PC-9 (cell line): ENCODE data around the gene FLOT1. TPM values are rescaled to one million over a fixed set of nuclear protein-coding genes. Genes with fewer than 3 reads are reported as not detected.
"Not testable (repeated sequence)": the region's sequence is repeated elsewhere in the genome, so short reads cannot be mapped to it uniquely, and the experiment has no call there.

Source experiments
- BruUV-seq: library from RNA; stranded (reverse); fragments of 400-500 nt; replicated peaks from 2 replicates; lab custom pipeline; 2021; lab: Mats Ljungman, UMichigan
- CTCF ChIA-PET: fragments of 300-600 bp; sonication (Branson Sonifier 250); formaldehyde crosslinking; loops from one replicate; lab custom pipeline; 2022; ENCODE audit warnings: antibody characterized with exemption; lab: Charles Lee
- POLR2A ChIA-PET: fragments of 300-600 bp; sonication (Branson Sonifier 250); formaldehyde crosslinking; loops from one replicate; lab custom pipeline; 2022; ENCODE audit warnings: antibody characterized with exemption; ENCODE audit not compliant: unreplicated experiment; lab: Charles Lee
- DNase-seq, 2 experiments: peaks; one replicate each; pipeline versions ENCODE4 v3.0.0 to v3.0.0-alpha.2; 2015 to 2022; ENCODE audit warnings: mixed read lengths in 1 of 2
- H2AFZ ChIP-seq: fragments of 200-600 bp; sonication (generic); 2 replicates; pipeline ENCODE4 v1.8.1; 2017; ENCODE audit warnings: antibody characterized with exemption
- H3F3A ChIP-seq: fragments of 200-600 bp; sonication (generic); 2 replicates; pipeline ENCODE4 v1.8.1; 2017; ENCODE audit warnings: antibody characterized with exemption, mild to moderate bottlenecking, low read depth; ENCODE audit not compliant: insufficient read depth
- H3K27ac ChIP-seq: fragments of 200-600 bp; sonication (generic); 2 replicates; pipeline ENCODE4 v1.6.1; 2016; ENCODE audit warnings: mixed run types
- H3K27me3 ChIP-seq: fragments of 200-600 bp; sonication (generic); 2 replicates; pipeline ENCODE4 v1.6.1; 2016; ENCODE audit warnings: low read depth, mixed run types; ENCODE audit not compliant: insufficient read depth
- H3K36me3 ChIP-seq: fragments of 200-600 bp; sonication (generic); 2 replicates; pipeline ENCODE4 v1.6.1; 2016; ENCODE audit warnings: low read depth, mixed run types
- H3K4me1 ChIP-seq: fragments of 200-600 bp; sonication (generic); replicated peaks from 2 replicates; pipeline ENCODE4 v1.6.1; 2016; ENCODE audit warnings: mixed run types; ENCODE audit not compliant: insufficient read depth
- H3K4me2 ChIP-seq: fragments of 200-600 bp; sonication (generic); 2 replicates; pipeline ENCODE4 v1.6.1; 2017; ENCODE audit warnings: mixed run types
- H3K4me3 ChIP-seq: fragments of 200-600 bp; sonication (generic); 2 replicates; pipeline ENCODE4 v1.6.1; 2016; ENCODE audit warnings: mixed run types
- H3K79me2 ChIP-seq: fragments of 200-600 bp; sonication (generic); 2 replicates; pipeline ENCODE4 v1.6.1; 2017; ENCODE audit warnings: low read depth, mixed run types
- H3K9me2 ChIP-seq: fragments of 200-600 bp; sonication (generic); 2 replicates; pipeline ENCODE4 v1.8.1; 2017; ENCODE audit warnings: mild to moderate bottlenecking; ENCODE audit not compliant: insufficient read depth
- H3K9me3 ChIP-seq: fragments of 200-600 bp; sonication (generic); 2 replicates; pipeline ENCODE4 v1.8.1; 2016; ENCODE audit warnings: low read depth; ENCODE audit not compliant: insufficient read depth
- H4K20me1 ChIP-seq: fragments of 200-600 bp; sonication (generic); 2 replicates; pipeline ENCODE4 v1.8.1; 2017; ENCODE audit not compliant: insufficient read depth
- EZH2 ChIP-seq: fragments of 200-600 bp; sonication (generic); IDR thresholded peaks from 2 replicates; pipeline ENCODE4 v1.8.0; 2017; ENCODE audit warnings: antibody characterized with exemption, low read depth
- intact Hi-C: fragments of 100-400 bp; cut with micrococcal nuclease; formaldehyde crosslinking; loops from one replicate; pipeline ENCODE4 v1.10.0; 2022; ENCODE audit not compliant: unreplicated experiment
- total RNA-seq: library from RNA; stranded (reverse); gene quantifications from 2 replicates; pipeline ENCODE4 v1.2.3, GENCODE V29; 2021
- TF ChIP-seq, protein P1 (sequence below): fragments of 200-600 bp; sonication (generic); conservative IDR thresholded peaks from 2 replicates; pipeline ENCODE4 v1.6.1; 2017; ENCODE audit warnings: mixed run types, antibody characterized with exemption, mild to moderate bottlenecking, moderate library complexity

The FLOT1 gene
- total RNA-seq, 1 experiment from 2014 or later, result 225 TPM

DNA sequence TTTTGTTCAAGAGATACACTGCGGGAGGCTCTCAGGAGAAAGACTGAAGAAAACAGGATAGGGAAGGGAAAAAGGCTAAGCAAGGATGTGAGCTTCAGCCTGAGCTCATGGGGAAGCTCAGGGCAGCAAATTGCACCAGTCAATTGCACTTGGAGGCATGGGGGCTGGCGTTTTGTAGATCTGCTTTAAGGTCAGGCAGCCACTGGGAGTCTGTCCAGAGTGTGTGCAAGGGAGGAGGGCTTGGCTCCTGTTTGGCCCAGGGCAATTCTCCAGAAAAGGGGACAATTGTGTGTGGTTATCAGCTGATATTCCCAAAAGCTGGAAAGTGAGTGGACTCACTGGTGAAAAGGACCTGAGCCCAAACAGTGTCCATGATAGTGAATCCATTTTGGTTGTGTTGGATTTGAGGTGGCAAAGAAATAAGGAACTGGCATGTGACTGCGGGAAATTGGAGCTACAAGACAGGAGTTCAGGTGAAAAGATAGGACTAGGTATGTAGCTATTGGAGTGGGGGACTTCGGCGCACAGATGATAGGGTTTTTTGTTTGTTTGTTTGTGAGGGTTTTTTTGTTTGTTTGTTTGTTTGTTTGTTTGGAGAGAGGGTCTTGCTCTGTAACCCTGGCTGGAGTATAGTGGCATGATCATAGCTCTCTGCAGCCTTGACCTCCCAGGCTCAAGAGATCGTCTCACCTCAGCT is 24.1 kb upstream of the FLOT1 start:
- Histone ChIP-seq H3K9me2 (no peaks in the 10 kb centered on the region), H3K9me3 (no peaks in the 10 kb centered on the region), H3K79me2 (no peaks in the 10 kb centered on the region), H3K36me3 (no peaks in the 10 kb centered on the region), H3K27me3 (no peaks in the 10 kb centered on the region), H3K4me2 (no peak overlapping the region), H3K4me1 (peaks cover 75% of the 10 kb centered on the region), H3K27ac (peak overlapping the region; percentile 94), H4K20me1 (no peaks in the 10 kb centered on the region), H3F3A (peaks cover 69% of the 10 kb centered on the region), H3K4me3 (no peak overlapping the region), H2AFZ (no peak overlapping the region)
- POLR2A ChIA-PET, result interaction anchor here (0.6 to 0.7 kb wide), 2 partner anchors 14 to 147 kb away, joined by 4 to 9 read pairs; partner anchors contain the start of gene VARS2
- intact Hi-C loops, result no loop called here
- no TSS peak for BruUV-seq
- no peak for DNase-seq
- TF ChIP-seq, protein P1, sequence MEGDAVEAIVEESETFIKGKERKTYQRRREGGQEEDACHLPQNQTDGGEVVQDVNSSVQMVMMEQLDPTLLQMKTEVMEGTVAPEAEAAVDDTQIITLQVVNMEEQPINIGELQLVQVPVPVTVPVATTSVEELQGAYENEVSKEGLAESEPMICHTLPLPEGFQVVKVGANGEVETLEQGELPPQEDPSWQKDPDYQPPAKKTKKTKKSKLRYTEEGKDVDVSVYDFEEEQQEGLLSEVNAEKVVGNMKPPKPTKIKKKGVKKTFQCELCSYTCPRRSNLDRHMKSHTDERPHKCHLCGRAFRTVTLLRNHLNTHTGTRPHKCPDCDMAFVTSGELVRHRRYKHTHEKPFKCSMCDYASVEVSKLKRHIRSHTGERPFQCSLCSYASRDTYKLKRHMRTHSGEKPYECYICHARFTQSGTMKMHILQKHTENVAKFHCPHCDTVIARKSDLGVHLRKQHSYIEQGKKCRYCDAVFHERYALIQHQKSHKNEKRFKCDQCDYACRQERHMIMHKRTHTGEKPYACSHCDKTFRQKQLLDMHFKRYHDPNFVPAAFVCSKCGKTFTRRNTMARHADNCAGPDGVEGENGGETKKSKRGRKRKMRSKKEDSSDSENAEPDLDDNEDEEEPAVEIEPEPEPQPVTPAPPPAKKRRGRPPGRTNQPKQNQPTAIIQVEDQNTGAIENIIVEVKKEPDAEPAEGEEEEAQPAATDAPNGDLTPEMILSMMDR, result no peak
- TF ChIP-seq EZH2, result no peak
- CTCF ChIA-PET, result no interaction called here

DNA sequence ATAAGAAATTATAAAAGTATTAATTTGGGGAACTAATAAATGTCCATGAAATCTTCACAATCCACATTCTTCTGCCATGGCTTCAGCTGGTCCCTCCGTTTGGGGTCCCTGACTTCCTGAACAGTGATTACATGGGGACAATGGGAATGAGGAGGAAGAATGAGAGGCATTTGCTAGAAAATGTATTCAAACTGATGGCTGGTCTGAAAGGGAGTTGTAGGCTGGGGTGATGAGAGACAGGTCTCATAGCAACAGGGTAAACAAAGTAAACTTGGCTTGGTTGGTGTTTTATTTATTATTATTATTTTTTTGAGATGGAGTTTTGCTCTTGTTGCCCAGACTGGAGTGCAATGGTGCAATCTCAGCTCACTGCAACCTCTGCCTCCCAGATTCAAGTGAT is 23.0 kb upstream of the FLOT1 start:
- intact Hi-C loops, result not testable (repeated sequence)

DNA sequence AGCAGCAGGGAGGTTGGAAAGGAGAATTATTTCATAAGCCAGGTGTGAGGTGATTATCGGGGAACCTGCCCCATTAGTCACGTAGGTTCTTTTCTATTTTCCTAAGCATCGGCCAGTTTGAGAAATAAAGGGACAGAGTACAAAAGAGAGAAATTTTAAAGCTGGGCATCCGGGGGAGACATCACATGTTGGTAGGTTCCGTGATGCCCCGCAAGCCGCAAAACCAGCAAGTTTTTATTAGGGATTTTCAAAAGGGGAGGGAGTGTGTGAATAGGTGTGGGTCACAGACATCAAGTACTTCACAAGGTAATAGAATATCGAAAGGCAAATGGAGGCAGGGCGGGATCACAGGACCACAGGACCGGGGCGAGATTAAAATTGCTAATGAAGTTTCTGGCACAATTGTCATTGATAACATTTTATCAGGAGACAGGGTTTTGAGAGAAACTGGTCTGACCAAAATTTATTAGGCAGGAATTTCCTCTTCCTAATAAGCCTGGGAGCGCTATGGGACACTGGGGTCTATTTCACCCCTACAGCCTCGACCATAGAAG is 22.1 kb upstream of the FLOT1 start:
- intact Hi-C loops, result not testable (repeated sequence)
- POLR2A ChIA-PET, result interaction anchor here (0.7 to 1.6 kb wide), 5 partner anchors 12 to 120 kb away, joined by 3 to 28 read pairs (median 7); partner anchors contain the start of gene DDR1
- CTCF ChIA-PET, result interaction anchor here (1.0 kb wide), 2 partner anchors 12 to 58 kb away, joined by 3 to 5 read pairs; no protein-coding TSS in a partner anchor

More for the DNA sequence above, 23.0 kb upstream of the FLOT1 start:
- BruUV-seq, H3K9me3 ChIP-seq, H3K4me2 ChIP-seq, DNase-seq, H2AFZ ChIP-seq, CTCF ChIA-PET, H4K20me1 ChIP-seq, H3K79me2 ChIP-seq, H3K36me3 ChIP-seq, H3K9me2 ChIP-seq, H3K4me3 ChIP-seq, H3K27ac ChIP-seq, H3K27me3 ChIP-seq, POLR2A ChIA-PET: not testable (repeated sequence)
- Histone ChIP-seq H3K4me1 (peaks cover 69% of the 10 kb centered on the region), H3F3A (peaks cover 72% of the 10 kb centered on the region)

More for the DNA sequence above, 22.1 kb upstream of the FLOT1 start:
- H3K27ac ChIP-seq, result peak overlapping the region; percentile 78
- H3K36me3 ChIP-seq, H4K20me1 ChIP-seq, H3K9me2 ChIP-seq, H3K27me3 ChIP-seq, DNase-seq, H3K79me2 ChIP-seq, H3K9me3 ChIP-seq, H3K4me3 ChIP-seq, BruUV-seq, H2AFZ ChIP-seq: not testable (repeated sequence)
- H3K4me1 ChIP-seq, result peaks cover 63% of the 10 kb centered on the region
- H3F3A ChIP-seq, result peaks cover 64% of the 10 kb centered on the region
- peak overlapping the region; percentile 52; the same call in 1 of the 2 replicates for H3K4me2 ChIP-seq
